ENCODE measurements around the gene AFAP1L2.
"Not testable (repeated sequence)": the region's sequence is repeated elsewhere in the genome, so short reads cannot be mapped to it uniquely, and the experiment has no call there.

The AFAP1L2 gene

GRCh38 chr10:114359041-114359952, 45.0 kb downstream of the AFAP1L2 start:
- DNase-seq (ENCODE audit: low read depth in 2 of 2) = no peak

- no peak for DNase-seq (ENCODE audit: low read depth in 2 of 2)
Measured at GRCh38 chr10:114357515-114357996, 46.7 kb downstream of the AFAP1L2 start.

- DNase-seq (ENCODE audit: low read depth in 2 of 2) = no peak
Measured at GRCh38 chr10:114356751-114357514, 47.4 kb downstream of the AFAP1L2 start.

GRCh38 chr10:114356126-114356525, 48.2 kb downstream of the AFAP1L2 start:
- DNase-seq (ENCODE audit: low read depth in 2 of 2) = no peak

GRCh38 chr10:114353383-114353782, 50.9 kb downstream of the AFAP1L2 start:
- no peak for DNase-seq (ENCODE audit: low read depth in 2 of 2)

- no peak for DNase-seq (ENCODE audit: low read depth in 2 of 2)
Measured at GRCh38 chr10:114352653-114353298, 51.5 kb downstream of the AFAP1L2 start.

GRCh38 chr10:114350751-114351150, 53.6 kb downstream of the AFAP1L2 start:
- DNase-seq (ENCODE audit: low read depth in 2 of 2) = no peak

- no peak for DNase-seq (ENCODE audit: low read depth in 2 of 2)
Measured at GRCh38 chr10:114349522-114350215, 54.6 kb downstream of the AFAP1L2 start.

GRCh38 chr10:114349071-114349470, 55.2 kb downstream of the AFAP1L2 start:
- not testable (repeated sequence) for DNase-seq (ENCODE audit: low read depth in 2 of 2)

- no peak for DNase-seq (ENCODE audit: low read depth in 2 of 2)
Measured at GRCh38 chr10:114347791-114348190, 56.5 kb downstream of the AFAP1L2 start.

- no peak for DNase-seq (ENCODE audit: low read depth in 2 of 2)
Measured at GRCh38 chr10:114347241-114347640, 57.1 kb downstream of the AFAP1L2 start.

- no peak for DNase-seq (ENCODE audit: low read depth in 2 of 2)
Measured at GRCh38 chr10:114346176-114347031, 57.9 kb downstream of the AFAP1L2 start.

GRCh38 chr10:114345701-114346100, 58.6 kb downstream of the AFAP1L2 start:
- DNase-seq (ENCODE audit: low read depth in 2 of 2) = no peak

GRCh38 chr10:114343623-114344505, 60.4 kb downstream of the AFAP1L2 start:
- DNase-seq (ENCODE audit: low read depth in 2 of 2) = no peak

GRCh38 chr10:114342976-114343375, 61.3 kb downstream of the AFAP1L2 start:
- DNase-seq (ENCODE audit: low read depth in 2 of 2) = no peak

GRCh38 chr10:114340816-114341215, 63.5 kb downstream of the AFAP1L2 start:
- no peak for DNase-seq (ENCODE audit: low read depth in 2 of 2)

- no peak for DNase-seq (ENCODE audit: low read depth in 2 of 2)
Measured at GRCh38 chr10:114337510-114338462, 66.5 kb downstream of the AFAP1L2 start.

- no peak for DNase-seq (ENCODE audit: low read depth in 2 of 2)
Measured at GRCh38 chr10:114336823-114337509, 67.3 kb downstream of the AFAP1L2 start.

All from activated CD4-positive, alpha-beta T cell treated with anti-CD3 and anti-CD28 coated beads for 24 hours (primary cell).